HepG2 (cell line): ENCODE data around the gene ZDHHC7. TPM values are rescaled to one million over a fixed set of nuclear protein-coding genes. Genes with fewer than 3 reads are reported as not detected.

Source experiments
- BHLHE40 ChIP-seq: IDR thresholded peaks from 2 replicates; pipeline ENCODE4 v1.6.1; 2011; ENCODE audit warnings: low read length, improper control_type of control experiment
- CBX2 ChIP-seq, 2 experiments: fragments of 200-600 bp in 1 of 2; sonication (generic); formaldehyde crosslinking in 1 of 2; IDR thresholded peaks; 2 replicates each; pipeline versions ENCODE4 v1.7.0 to v1.8.1; 2018 to 2022; ENCODE audit warnings: low read depth in 2 of 2, low read length in 1 of 2, mild to moderate bottlenecking in 1 of 2, missing genetic modification reagents in 1 of 2
- CBX5 ChIP-seq: sonication (generic); formaldehyde crosslinking; IDR thresholded peaks from 2 replicates; pipeline ENCODE4 v1.4.0; 2020; ENCODE audit warnings: missing genetic modification reagents, borderline replicate concordance
- GZF1 ChIP-seq: sonication (generic); formaldehyde crosslinking; IDR thresholded peaks from 2 replicates; pipeline ENCODE4 v1.5.1; 2020; ENCODE audit warnings: mild to moderate bottlenecking, missing genetic modification reagents
- JDP2 ChIP-seq: sonication (generic); formaldehyde crosslinking; IDR thresholded peaks from 2 replicates; pipeline ENCODE4 v1.8.1; 2022; ENCODE audit warnings: missing genetic modification reagents, borderline replicate concordance
- KDM1A ChIP-seq: IDR thresholded peaks from 2 replicates; pipeline ENCODE4 v1.6.1; 2016; ENCODE audit warnings: missing compliant biosample characterization
- MATR3 ChIP-seq: sonication (generic); formaldehyde crosslinking; IDR thresholded peaks from 2 replicates; pipeline ENCODE4 v1.4.0; 2020; ENCODE audit warnings: missing genetic modification reagents
- MED1 ChIP-seq: sonication (generic); formaldehyde crosslinking; IDR thresholded peaks from 2 replicates; pipeline ENCODE4 v1.4.0; 2020; ENCODE audit warnings: missing genetic modification reagents
- MIXL1 ChIP-seq: IDR thresholded peaks from 2 replicates; pipeline ENCODE4 v1.6.1; 2016
- NFYC ChIP-seq: IDR thresholded peaks from 2 replicates; pipeline ENCODE4 v1.6.1; 2016; ENCODE audit warnings: missing genetic modification reagents, missing compliant biosample characterization
- NR2F6 ChIP-seq, 2 experiments: IDR thresholded peaks; 2 replicates each; pipeline ENCODE4 v1.6.1; 2016; ENCODE audit warnings: antibody characterized with exemption in 1 of 2, mild to moderate bottlenecking in 1 of 2
- PHB2 ChIP-seq: fragments of 450-650 bp; IDR thresholded peaks from 2 replicates; pipeline ENCODE4 v1.6.1; 2018; ENCODE audit not compliant: partially characterized antibody
- PHF21A ChIP-seq: sonication (generic); formaldehyde crosslinking; IDR thresholded peaks from 2 replicates; pipeline ENCODE4 v1.5.0; 2020; ENCODE audit warnings: mild to moderate bottlenecking, missing genetic modification reagents
- SP5 ChIP-seq: IDR thresholded peaks from 2 replicates; pipeline ENCODE4 v1.6.1; 2016; ENCODE audit warnings: low read depth, borderline replicate concordance
- TRAFD1 ChIP-seq: sonication (generic); formaldehyde crosslinking; IDR thresholded peaks from 2 replicates; pipeline ENCODE4 v1.5.1; 2020; ENCODE audit warnings: missing genetic modification reagents, mild to moderate bottlenecking, borderline replicate concordance
- XBP1 ChIP-seq: sonication (generic); formaldehyde crosslinking; IDR thresholded peaks from 2 replicates; pipeline ENCODE4 v1.5.0; 2020; ENCODE audit warnings: missing genetic modification reagents
- ZC3H13 ChIP-seq: sonication (generic); formaldehyde crosslinking; IDR thresholded peaks from 2 replicates; pipeline ENCODE4 v1.8.1; 2023; ENCODE audit warnings: mild to moderate bottlenecking, missing genetic modification reagents, moderate library complexity
- ZNF235 ChIP-seq: sonication (generic); formaldehyde crosslinking; IDR thresholded peaks from 2 replicates; pipeline ENCODE4 v1.8.1; 2023; ENCODE audit warnings: mild to moderate bottlenecking, missing genetic modification reagents, borderline replicate concordance
- ZNF350 ChIP-seq: sonication (generic); formaldehyde crosslinking; IDR thresholded peaks from 2 replicates; pipeline ENCODE4 v1.4.0; 2020; ENCODE audit warnings: mild to moderate bottlenecking, low read depth, missing genetic modification reagents, borderline replicate concordance
- ZNF562 ChIP-seq: sonication (generic); formaldehyde crosslinking; IDR thresholded peaks from 2 replicates; pipeline ENCODE4 v1.8.0; 2022; ENCODE audit warnings: missing genetic modification reagents, borderline replicate concordance
- ZNF773 ChIP-seq: sonication (generic); formaldehyde crosslinking; IDR thresholded peaks from 2 replicates; pipeline ENCODE4 v1.4.0; 2020; ENCODE audit warnings: missing genetic modification reagents, borderline replicate concordance
- polyA plus RNA-seq, 8 experiments: library from polyadenylated mRNA; depleted of rRNA in 3 of 8; stranded (reverse) in 7 of 8; unstranded in 1 of 8; fragments of >200 nt; fragmentation: Illumina TruSeq in 4 of 8; extraction: Trizol in 4 of 8; gene quantifications; 2 replicates each; pipeline versions ENCODE4 v1.2.1 to v1.2.3, GENCODE V29; 2011 to 2016; ENCODE audit warnings: low read depth in 4 of 8, missing spikeins in 1 of 8, mixed read lengths in 1 of 8; ENCODE audit not compliant: insufficient read depth in 1 of 8
- total RNA-seq, 5 experiments: library from RNA; depleted of rRNA; stranded (reverse); fragments of >200 nt; fragmentation: Illumina TruSeq; extraction: Trizol; gene quantifications; 2 replicates each; pipeline ENCODE4 v1.2.3, GENCODE V29; 2016; ENCODE audit warnings: low read depth in 1 of 5
- TF ChIP-seq, protein P1 (sequence below): sonication (generic); formaldehyde crosslinking; IDR thresholded peaks from 2 replicates; pipeline ENCODE4 v1.9.0; 2021; ENCODE audit warnings: missing genetic modification reagents, borderline replicate concordance
- TF ChIP-seq, protein P2 (sequence below): sonication (generic); formaldehyde crosslinking; IDR thresholded peaks from 2 replicates; pipeline ENCODE4 v1.4.0; 2020; ENCODE audit warnings: missing genetic modification reagents, borderline replicate concordance

Gene ZDHHC7
- total and polyA plus RNA-seq, 2 of the 13 experiments (the other 11 are each of a cell fraction or from before 2014, with no cell fraction given): 46.8 to 67.6 TPM

DNA sequence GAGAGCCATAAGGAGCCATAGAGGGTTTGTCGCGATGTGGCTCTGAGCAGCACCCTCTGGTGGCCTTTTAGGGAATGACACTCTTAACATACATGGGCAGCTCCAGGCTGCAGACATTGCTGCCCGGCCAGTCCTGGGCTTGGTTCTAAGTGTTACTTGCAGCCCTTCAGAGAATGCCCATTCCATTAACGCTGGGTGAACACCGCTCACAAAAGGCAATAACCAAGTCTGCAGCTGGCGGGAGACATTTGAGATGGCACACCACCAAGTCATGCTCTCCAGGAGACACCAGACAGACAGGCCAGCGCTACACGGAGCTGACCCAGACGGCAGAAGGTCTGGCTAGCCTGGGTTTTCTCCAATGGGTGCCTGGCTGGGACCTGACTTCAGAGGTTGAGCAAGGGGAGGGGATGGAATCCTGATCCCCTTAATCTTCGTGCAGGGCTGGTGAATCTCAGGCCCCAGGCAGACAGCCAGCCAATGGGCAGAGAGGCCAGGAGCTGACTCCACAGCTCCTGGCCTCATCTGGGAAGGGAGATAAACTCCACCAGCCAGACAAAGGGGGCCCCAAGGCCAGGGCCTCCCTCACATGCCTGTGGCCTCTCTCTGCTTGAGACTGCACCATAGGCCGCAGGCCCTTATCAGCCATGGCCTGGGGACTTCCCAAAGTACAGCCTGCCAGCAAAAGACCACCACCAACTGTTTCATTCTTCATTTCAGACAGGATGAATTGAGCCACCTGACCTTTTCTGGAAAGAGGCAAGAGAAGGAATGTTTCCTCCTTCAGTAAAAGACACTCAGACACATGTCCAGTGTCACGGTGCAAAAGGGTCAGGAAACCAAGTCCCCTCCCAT is 58.8 kb downstream of the ZDHHC7 start (continued):
- TF ChIP-seq, protein P1, sequence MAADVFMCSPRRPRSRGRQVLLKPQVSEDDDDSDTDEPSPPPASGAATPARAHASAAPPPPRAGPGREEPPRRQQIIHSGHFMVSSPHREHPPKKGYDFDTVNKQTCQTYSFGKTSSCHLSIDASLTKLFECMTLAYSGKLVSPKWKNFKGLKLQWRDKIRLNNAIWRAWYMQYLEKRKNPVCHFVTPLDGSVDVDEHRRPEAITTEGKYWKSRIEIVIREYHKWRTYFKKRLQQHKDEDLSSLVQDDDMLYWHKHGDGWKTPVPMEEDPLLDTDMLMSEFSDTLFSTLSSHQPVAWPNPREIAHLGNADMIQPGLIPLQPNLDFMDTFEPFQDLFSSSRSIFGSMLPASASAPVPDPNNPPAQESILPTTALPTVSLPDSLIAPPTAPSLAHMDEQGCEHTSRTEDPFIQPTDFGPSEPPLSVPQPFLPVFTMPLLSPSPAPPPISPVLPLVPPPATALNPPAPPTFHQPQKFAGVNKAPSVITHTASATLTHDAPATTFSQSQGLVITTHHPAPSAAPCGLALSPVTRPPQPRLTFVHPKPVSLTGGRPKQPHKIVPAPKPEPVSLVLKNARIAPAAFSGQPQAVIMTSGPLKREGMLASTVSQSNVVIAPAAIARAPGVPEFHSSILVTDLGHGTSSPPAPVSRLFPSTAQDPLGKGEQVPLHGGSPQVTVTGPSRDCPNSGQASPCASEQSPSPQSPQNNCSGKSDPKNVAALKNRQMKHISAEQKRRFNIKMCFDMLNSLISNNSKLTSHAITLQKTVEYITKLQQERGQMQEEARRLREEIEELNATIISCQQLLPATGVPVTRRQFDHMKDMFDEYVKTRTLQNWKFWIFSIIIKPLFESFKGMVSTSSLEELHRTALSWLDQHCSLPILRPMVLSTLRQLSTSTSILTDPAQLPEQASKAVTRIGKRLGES (CRISPR knock-in tag): 0 out of 2 replicates have a peak, but pooled peaks have one; percentile 51
- TF ChIP-seq ZNF773: no peak
- peak; percentile 53; the same call in 1 of the 2 replicates for TF ChIP-seq MIXL1 (CRISPR knock-in tag)
- no peak for TF ChIP-seq ZC3H13 (CRISPR knock-in tag)
- no peak for TF ChIP-seq CBX5 (CRISPR knock-in tag)
- no peak for TF ChIP-seq TRAFD1 (CRISPR knock-in tag)
- no peak for TF ChIP-seq CBX2 (IDR thresholded peaks at IDR 0.05; ENCODE audit: low read depth, low read length)
- TF ChIP-seq CBX2 (CRISPR knock-in tag; IDR thresholded peaks at IDR 0.05; ENCODE audit: low read depth): no peak
- TF ChIP-seq PHF21A: peak; percentile 35
- no peak for TF ChIP-seq XBP1
- no peak for TF ChIP-seq SP5 (CRISPR knock-in tag)
- TF ChIP-seq BHLHE40: peak; percentile 31; the same call in 1 of the 2 replicates
- TF ChIP-seq JDP2 (CRISPR knock-in tag): no peak
- peak; percentile 37 for TF ChIP-seq MED1
- TF ChIP-seq KDM1A: no peak; the same call in 1 of the 2 replicates
- TF ChIP-seq ZNF235 (CRISPR knock-in tag): peak; percentile 44; the same call in 1 of the 2 replicates
- TF ChIP-seq NFYC (CRISPR knock-in tag): no peak
- TF ChIP-seq GZF1: peak; percentile 95
- no peak for TF ChIP-seq ZNF562 (CRISPR knock-in tag)
- TF ChIP-seq PHB2: no peak
- no peak for TF ChIP-seq MATR3 (CRISPR knock-in tag)
- TF ChIP-seq ZNF350: peak; percentile 68; the same call in 1 of the 2 replicates
- peak; percentile 27; the same call in 1 of the 2 replicates for TF ChIP-seq NR2F6 (IDR thresholded peaks at IDR 0.05)
- TF ChIP-seq NR2F6 (CRISPR knock-in tag; IDR thresholded peaks at IDR 0.05): no peak
- TF ChIP-seq, protein P2, sequence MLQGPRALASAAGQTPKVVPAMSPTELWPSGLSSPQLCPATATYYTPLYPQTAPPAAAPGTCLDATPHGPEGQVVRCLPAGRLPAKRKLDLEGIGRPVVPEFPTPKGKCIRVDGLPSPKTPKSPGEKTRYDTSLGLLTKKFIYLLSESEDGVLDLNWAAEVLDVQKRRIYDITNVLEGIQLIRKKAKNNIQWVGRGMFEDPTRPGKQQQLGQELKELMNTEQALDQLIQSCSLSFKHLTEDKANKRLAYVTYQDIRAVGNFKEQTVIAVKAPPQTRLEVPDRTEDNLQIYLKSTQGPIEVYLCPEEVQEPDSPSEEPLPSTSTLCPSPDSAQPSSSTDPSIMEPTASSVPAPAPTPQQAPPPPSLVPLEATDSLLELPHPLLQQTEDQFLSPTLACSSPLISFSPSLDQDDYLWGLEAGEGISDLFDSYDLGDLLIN: peak; percentile 40; the same call in 1 of the 2 replicates
